Stimulated activated CD4-positive, alpha-beta T cell treated with anti-CD3 and anti-CD28 coated beads, Interleukin-12 subunit alpha, Interleukin-12 subunit beta, amount 100 ng/mL, for 48 hours (primary cell): Measurements from ENCODE around the gene ATP1A3.
"Not testable (repeated sequence)": the region's sequence is repeated elsewhere in the genome, so short reads cannot be mapped to it uniquely, and the experiment has no call there.

Experiments
- DNase-seq, 3 donors: peaks; one replicate each; pipeline ENCODE4 v3.0.0-alpha.2; 2020; ENCODE audit warnings: low read depth in 2 of 3, low spot score in 1 of 3

Gene ATP1A3

GRCh38 chr19:42012747-42013146, 18.7 kb upstream of the ATP1A3 start:
- DNase-seq: not testable (repeated sequence)

DNA sequence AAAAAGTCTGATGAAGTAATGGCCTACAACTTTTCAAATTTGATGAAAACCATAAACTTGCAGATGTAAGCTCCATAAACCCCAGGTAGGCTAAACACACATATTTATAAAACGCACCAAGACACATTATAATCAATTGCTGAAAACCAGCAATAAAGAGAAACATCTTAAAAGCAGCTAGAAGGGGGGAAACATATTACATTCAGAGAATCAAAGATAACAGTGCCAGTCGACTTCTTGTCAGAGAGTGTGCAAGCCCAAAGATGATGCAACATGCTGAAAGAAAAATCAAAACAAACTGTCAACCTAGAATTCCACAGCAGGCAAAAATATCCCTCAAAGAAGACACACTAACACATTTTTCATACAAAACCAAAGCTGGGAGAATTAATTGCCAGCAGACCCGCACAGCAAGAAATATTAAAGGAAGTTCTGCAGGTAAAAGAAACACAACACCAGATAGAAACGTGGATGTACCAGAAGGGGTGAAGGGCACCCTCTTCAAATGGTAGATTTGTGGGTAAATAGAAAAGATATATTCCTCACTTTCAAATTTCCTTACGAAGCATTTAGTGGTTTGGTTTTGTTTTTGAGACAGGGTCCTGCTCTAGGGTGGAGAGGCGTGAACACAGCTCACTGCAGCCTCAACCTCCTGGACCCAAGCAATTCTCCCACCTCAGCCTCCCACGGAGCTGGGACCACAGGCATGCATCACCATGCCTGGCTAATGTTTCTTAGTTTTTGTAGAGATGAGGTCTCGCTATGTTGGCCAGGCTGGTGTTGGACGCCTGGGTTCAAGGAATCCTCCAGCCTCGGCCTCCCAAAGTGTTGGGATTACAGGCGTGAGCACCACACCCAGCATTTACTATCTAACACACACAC, 16.5 kb upstream of the ATP1A3 start:
- DNase-seq: no peak

GRCh38 chr19:42006569-42006968, 12.5 kb upstream of the ATP1A3 start:
- DNase-seq: no peak

DNA sequence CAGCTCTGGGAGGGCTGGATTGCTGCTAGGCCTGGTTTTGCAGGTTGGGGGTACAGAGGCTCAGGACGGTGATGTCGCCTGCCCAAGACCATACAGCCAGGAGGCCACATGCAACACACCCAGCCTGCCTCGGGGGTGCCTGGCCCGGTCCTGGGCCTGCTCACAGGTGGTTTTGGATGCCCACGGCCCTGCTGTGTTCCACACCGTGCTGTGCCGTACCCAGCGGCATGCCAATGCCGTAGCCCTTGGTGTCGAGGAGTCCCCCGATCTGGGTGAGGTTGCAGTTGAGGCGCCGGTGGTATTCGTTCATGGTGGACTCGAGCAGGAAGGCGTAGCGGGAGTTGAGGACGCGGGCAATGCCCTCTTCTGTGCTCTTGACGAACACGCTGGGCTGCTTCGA, 11.5 kb upstream of the ATP1A3 start:
- DNase-seq: no peak

GRCh38 chr19:42003506-42004294, 9.7 kb upstream of the ATP1A3 start:
- no peak for DNase-seq

GRCh38 chr19:41999878-42000208, 5.8 kb upstream of the ATP1A3 start:
- DNase-seq: no peak

GRCh38 chr19:41999071-41999877, 5.2 kb upstream of the ATP1A3 start:
- DNase-seq: no peak

DNA sequence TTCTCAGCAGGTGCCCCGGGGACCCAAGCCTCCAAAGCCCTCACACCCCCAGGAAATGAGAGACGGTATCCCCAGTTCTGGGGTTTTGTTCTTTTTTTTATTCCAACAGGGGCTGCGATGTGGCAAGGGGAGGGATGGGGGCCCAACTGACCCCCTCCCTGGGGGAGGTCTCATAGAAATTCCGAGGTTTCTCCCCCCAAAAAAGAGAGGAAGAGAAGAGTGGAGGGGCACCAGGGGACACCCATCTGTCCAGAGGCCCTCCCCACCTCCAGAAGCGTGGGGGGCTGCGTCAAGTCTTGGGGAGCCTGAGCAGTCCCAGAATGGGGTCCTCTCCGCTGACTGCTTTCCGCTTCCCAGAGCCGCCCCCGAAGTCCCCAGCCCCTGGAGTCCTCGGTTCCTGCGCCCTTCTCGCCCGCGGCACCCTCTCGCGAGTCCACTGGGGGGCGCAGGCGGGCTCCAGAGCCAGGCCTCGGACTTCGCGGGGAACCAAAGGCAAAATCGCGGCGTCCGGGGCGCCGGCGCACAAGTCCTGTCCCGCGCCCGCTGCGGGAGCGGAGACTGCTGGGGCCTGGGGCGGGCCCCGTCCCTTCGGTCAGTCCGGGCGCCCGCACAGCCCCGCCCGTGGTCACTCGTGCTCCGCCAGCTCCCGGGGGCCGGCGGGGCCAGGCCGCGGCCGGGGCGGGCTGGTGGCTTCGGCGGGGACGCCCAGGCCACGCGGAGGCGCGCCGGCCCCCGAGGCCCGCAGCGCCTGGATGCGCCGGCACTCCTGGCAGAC, 4.4 kb upstream of the ATP1A3 start:
- peak in 2 of 3 donors; percentile 43 to 45 for DNase-seq

- no peak for DNase-seq
Measured at GRCh38 chr19:41997851-41998229, 3.8 kb upstream of the ATP1A3 start.

DNA sequence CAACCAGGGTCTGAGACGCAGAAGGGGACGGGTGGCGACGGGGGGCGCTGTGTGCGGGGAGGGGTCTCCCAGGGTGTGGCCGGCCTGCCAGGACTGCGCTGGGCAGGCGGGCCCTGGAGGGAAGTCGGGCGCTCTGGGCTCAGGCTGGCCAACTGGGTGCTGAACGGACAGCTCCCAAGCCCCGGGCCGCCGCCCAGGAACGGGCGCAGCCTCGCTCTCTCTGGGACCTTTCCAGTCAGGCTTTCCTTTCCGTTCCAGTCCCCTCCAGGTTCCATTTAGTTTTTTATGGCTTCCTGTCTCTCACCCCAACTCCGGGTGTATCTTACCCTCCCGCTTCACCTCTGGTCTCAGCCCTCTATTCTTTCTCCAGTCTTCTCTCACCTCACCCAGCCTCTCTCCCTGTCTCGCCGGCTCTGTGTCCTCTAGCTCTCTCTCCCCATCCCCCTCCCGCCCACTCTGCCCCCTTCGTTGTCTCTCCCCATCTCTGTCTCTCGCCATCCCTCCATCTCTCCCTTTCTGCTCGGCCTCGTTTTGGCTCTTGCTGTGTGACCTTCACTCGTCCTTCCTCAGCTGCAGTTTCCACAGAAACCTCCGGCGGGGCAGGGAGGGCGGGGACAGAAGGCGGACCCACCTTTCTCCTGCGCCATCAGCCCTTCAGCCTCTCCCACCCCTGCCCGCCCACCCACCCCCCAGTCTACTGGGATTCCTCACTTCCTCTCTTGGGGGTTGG, 3.3 kb upstream of the ATP1A3 start:
- DNase-seq: peak in 2 of 3 donors; percentile 22 to 34

GRCh38 chr19:41995959-41996797, 2.1 kb upstream of the ATP1A3 start:
- DNase-seq: no peak

DNA sequence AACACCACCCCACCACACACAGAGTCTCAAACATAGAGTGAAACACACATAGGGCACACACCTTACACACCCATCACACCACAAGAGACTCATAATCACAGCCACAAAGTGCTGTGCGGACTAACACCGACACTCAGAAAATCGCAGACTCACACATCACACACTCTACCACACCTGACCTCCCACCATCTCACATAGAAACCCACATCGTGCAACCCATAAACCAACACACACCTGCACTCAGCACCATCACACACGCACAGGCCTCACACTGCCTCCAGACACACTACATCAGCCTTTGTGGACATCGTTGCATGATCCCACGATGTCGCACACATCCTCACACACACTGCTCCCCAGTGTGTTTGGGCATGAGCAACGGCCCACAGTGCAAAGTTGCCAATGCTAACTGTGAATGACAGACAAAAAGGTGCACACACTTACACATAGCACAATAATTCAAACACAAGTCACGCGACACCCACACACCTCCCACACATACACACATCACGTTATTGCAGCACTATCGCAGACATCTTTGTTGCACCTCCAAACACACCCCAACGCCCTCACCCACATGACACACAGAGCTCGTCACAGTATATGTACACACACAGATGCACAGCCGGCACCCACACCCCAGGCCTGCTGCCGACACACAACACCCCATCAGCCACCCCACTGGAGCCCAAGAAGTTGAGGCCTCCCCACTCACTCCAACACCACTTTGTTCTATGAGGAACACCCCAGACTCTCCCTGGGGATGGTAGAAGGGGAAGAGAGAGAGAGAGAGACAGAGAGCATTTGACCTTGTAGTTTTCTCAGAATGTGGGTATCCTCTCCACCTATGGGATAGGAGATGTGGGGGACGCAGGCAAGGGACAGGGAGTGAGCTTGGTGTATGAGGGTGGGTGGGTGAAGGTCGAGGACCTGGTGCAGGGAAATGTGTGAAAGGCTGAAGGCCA, 1.2 kb upstream of the ATP1A3 start:
- no peak for DNase-seq

DNA sequence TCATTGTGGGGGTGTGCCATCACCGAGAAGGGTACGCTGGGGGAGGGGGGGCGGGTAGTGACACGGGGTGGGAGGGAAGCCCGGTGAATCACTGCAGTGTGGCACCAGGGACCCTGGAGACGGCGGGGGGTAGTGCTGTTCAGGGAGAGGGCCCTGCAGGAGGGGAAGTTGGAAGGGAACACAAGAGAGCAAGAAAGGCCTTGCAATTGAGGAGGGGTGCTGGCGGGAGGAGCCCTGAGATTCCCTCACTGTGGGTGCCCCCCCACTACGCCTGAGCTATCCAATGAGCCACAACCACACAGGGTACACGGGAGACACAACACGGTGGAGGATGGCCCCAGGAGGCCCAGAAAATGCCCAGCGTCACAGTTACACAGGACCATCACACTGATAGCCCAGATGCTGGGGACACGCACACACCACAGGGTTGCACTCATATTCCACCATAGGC, 516 bp upstream of the ATP1A3 start:
- no peak for DNase-seq

DNA sequence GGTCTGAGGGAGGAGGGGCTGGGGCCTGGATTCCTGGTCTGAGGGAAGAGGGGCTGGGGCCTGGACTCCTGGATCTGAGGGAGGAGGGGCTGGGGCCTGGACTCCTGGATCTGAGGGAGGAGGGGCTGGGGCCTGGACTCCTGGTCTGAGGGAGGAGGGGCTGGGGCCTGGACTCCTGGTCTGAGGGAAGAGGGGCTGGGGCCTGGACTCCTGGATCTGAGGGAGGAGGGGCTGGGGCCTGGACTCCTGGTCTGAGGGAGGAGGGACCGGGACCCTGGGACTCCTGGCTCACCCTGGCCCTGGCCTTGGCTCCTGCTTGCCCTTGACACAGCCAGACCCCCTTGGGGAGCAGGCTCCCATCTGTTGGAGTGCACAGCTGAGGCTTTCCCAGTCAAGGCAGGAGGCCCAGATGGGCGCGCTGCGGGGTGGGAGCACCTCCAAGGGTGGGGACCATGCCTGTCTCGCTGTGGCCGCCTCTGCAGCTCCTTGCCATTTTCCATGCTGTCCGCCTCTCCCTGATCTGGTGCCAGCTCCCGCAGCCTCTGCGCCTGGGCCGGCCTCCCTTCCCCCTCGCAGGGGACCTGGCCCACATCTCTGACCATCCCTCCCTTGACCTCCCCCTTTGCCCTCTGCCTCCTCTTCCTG, 2.0 kb downstream of the ATP1A3 start:
- not testable (repeated sequence) for DNase-seq

DNA sequence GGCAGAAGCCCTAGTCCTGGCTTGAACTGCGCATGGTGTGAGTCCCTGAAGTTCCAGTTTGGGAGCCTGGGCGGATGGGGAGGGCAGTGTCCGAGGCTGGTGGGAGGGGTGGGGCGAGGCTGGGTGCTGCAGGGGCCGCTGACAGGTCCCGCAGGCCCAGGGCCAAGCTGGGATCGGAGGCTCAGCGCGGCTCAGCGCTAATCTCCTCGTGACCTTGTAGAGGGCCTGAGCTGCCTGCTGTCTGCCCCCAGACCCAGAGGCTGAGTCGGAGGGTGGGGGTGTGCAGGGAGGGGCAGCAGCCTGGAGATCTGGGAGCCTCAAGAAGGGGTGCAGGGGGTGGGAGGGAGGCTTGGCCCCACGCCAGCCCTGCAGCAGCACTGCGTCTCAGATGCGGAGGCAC, 3.0 kb downstream of the ATP1A3 start:
- no peak for DNase-seq

- DNase-seq: no peak
Measured at GRCh38 chr19:41990615-41991014, 3.4 kb downstream of the ATP1A3 start.

DNA sequence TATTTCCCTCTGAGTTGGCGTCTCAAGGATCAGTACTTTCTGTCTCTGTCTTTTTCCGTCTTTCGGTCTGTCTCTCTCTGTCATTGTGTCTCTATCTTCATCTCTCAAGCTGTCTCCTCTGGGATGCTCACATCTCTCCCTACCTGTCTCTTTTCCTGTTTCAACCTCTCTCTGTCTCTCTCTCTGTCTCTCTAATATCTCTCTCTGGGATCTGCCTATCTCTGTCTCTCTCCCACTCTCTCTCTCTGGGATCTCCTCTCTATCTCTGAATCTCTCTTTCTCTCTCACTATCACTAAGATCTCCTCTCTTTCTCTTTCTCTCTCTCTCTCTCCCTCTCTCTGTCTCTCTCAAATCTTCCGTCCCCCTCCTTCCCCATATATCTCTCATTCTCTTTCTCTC, 4.0 kb downstream of the ATP1A3 start:
- no peak for DNase-seq

GRCh38 chr19:41988947-41989346, 5.1 kb downstream of the ATP1A3 start:
- DNase-seq: no peak
